IPS DF 4.7 (cell line): ENCODE results near the gene FRMD4B.
"Not testable (repeated sequence)": the region's sequence is repeated elsewhere in the genome, so short reads cannot be mapped to it uniquely, and the experiment has no call there.

Source experiments
- DNase-seq: peaks from one replicate; pipeline ENCODE4 v3.0.0-alpha.2; 2013; ENCODE audit warnings: low spot score; ENCODE audit errors: extremely low read depth

FRMD4B gene

DNA sequence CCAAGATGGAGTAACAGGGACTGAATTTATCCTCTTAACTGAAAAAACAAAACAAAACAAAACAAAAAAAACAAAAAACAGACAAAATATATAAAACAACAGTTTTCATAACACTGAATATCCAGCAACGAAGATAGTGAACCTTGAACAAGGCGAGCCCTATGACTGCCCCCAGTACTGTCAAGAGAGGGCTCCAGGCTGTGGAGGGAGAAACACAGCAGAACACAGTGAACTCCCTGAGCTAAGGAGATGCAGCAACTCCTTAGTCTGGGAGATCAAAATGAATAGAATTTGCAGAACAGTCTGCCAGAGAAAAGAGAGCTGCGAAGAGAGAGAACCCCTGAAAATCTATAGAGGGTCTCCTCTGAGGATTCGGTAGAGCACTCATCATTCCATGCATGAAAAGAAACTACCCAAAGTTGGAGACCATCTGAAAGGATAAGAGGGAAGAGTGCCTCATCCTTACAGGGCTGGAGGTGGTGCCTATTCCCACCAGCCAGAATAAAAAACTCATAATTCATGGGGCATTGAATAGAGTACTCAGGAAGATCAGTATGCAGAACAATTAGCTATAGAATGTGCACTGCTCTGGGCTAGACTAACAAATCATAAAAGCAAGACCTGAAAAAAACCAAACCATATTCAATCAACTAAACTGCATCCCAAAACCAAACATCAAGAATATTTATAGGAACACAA, 101.8 kb downstream of the FRMD4B start:
- no peak for DNase-seq

DNA sequence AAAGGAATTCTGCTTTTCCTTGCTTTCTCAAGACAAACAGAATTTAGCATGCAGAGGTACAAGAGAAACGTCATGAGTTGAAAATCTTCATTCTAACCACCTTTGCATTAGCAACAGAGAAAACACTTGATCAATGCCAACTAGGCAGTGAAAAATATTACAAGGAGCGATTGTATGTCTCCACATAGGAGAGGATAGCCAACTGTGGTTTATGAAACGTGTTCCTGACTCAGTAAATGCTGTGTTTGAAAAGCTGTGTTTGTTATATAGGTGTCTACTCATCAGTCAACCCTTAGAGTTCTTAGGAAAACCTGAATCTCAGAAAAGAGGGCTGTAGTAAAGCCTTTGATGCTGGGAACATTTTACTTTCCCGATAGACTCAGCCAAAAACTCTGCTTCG, 102.4 kb downstream of the FRMD4B start:
- DNase-seq = no peak

DNA sequence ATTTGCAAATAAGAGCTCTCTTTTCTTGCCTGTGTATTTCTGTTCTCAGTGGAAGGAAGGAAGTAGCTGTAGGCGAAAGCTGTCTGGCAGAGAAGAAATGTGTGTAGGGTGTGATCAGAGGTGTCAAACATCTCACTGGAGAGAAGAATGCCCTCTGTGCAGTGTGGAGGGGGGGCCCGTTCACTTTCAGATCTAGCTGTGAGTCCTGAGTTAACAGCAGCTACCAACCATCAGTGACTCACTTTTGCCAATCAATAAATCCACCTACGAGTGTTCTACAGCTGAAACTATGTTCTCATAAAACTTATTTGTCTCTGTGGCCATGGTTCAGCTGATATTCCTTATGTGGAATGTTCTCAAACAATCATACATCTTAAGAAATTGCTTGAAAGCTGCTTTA, 103.7 kb downstream of the FRMD4B start:
- no peak for DNase-seq

DNA sequence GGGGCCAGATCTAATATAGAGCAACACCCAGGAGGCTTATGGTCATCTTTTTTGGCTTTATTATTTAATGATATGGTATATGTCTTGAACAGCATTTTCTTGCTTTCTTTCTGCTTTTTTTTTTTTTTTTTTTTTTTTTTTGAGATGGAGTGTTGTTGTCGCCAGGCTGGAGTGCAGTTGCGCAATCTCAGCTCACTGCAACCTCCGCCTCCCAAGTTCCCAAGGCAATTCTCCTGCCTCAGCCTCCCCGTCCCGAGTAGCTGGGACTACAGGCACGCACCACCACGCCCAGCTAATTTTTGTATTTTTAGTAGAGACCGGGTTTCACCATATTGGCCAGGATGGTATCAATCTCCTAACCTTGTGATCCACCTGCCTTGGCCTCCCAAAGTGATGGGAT, 108.5 kb downstream of the FRMD4B start:
- DNase-seq = not testable (repeated sequence)

DNA sequence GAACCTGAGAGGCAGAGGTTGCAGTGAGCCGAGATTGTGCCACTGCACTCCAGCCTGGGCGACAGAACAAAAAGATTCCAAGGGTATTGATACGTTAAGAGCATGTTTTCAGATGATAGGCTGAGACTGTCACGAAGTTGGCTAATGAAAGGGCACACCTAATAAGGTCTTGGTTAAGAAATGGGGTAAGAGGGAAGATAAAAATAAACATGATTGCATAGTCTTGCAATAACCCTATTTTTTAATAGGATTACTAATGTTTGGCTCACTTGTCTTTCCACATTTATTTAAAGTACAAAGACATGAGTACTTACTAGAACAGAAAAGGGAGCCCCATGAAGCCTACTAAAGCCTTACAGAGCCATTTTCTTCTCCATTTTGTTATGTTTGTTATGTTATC, 109.0 kb downstream of the FRMD4B start:
- no peak for DNase-seq

DNA sequence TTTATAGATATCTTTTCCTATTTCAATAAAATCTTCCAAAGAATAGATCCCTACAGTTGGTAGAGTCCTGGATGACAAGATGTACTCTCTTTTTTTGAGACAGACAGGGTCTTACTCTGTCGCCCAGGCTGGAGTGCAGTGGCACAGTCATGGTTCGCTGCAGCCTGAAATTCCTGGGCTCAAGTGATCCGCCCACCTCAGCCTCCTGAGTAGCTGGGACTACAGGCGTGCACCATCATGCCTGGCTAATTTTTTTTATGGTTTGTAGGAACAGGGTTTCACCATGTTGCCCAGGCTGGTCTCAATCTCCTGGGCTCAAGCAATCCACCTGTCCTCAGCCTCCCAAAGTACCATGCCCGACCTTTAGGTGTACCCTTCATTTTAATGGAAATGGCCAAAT, 109.7 kb downstream of the FRMD4B start:
- not testable (repeated sequence) for DNase-seq

DNA sequence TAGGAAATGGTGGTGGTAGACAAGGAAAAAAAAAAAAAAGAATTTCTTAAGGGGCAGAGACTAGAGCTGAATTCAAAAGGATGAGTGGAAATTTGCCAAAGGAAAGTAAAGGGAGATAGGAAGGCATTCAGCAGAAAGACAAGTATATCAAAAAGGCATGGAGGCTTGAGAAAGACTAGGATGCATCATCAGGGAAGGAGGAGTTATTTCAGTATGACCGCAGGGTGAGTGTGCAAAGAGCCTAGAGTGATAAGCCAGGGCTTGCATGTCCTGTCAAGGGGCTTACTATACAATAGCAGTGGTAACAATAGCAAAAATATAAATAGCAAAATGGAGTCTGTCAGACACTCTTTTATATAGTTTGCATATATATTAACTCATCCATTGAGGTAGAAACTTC, 112.0 kb downstream of the FRMD4B start:
- DNase-seq = no peak

DNA sequence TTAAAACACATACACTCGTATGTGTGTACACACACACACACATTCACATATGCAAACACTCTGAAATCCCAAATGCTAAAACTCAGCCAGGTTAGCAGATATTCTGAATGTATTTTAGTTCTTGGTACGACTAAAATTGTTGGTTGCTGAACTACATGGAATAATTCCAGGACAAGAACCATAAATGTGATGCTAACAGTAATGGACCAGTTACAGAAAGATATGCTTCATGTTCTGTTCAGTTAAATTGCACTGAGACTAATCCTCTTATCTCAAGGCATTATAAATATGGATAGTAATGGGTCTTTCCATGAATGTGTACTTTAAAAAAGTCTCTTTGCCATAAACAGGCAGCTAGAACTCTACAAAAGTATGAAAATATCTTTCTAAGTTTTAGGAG, 113.3 kb downstream of the FRMD4B start:
- no peak for DNase-seq

DNA sequence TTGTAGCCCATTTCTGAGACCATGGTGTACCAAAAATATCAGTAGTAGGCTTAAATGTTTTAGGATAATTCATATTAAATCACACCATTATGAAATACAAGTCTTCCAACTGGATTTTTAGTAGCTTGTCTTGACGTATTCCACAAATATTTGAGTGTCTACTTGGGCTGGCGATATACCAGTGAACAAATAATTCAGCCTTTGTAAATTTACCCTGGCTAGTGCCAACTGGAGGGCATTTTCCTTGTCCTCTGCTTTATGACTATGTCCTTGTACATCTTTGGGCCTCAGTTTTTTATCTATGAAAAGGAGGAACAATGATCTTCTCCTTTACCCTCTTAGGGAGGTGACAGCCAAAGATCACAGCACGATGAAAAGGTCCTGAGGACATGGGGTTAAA, 114.8 kb downstream of the FRMD4B start:
- DNase-seq = no peak

DNA sequence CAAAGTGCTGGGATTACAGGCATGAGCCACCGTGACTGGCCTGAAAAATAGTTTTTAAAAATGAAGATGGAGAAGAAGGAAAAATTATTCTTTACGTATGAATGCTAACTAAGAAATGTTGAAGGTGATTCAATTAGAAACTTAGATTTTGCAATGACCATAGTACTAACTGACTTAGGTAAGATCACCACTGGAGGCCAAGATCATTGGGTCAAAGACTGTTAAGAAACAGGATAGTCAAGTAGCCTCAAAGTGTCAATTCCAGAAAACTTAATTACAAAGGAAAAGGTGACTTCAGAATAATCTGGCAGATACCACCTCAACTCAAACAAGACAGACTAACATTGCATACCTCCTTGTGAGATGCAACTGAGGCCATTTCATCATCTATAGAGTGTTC, 119.3 kb downstream of the FRMD4B start:
- no peak for DNase-seq

DNA sequence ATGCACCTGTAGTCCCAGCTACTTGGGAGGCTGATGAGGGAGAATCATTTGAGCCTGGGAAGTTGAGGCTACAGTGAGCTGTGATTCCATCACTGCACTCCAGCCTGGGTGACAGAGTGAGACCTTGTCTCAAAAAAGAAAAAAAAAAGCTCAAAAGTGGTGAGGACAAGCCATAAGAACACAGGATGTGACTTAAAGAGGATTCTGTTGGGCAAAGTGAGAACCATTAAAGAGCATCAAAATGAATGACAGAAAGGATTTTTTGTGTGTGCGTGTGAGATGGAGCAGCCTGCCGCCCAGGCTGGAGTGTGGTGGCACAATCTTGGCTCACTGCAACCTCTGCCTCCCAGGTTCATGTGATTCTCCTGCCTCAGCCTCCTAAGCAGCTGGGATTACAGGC, 119.8 kb downstream of the FRMD4B start:
- not testable (repeated sequence) for DNase-seq

DNA sequence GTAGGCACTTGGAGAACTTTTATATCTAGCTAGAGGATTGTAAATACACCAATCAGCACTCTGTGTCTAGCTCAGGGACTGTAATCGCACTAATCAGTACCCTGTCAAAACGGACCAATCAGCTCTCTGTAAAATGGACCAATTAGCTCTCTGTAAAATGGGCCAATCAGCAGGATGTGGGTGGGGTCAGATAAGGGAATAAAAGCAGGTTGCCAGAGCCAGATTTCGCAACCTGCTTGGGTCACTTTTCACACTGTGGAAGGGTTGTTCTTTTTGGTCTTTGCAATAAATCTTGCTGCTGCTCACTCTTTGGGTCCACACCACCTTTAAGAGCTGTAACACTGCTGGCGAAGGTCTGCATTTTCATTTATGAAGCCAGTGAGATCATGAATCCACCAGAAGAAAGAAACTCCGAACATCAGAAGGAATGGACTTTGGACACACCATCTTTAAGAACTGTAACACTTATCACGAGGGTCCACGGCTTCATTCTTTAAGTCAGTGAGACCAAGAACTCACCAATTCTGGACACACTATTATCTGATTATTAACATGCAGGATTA, 125.0 kb downstream of the FRMD4B start:
- DNase-seq = not testable (repeated sequence)

DNA sequence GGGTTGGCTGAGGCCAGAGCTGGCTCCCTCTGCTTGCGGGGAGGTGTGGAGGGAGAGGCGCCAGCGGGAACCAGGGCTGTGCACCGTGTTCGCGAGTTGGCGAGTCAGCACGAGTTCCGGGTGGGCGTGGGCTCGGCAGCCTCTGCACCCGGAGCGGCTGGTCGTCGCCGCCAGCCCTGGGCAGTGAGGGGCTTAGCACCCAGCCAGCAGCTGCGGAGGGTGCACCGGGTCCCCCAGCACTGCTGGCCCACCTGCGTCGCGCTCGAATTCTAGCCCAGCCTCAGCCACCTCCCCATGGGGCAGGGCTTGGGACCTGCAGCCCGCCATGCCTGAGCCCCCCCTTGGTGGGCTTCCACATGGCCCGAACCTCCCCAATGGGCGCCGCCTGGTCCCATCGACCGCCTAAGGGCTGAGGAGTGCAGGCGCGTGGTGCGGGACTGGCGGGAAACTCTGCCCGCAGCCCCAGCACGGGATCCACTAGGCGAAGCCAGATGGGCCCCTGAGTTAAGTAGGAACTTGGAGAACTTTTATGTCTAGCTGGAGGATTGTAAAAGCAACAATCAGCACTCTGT, 125.6 kb downstream of the FRMD4B start:
- DNase-seq = no peak

DNA sequence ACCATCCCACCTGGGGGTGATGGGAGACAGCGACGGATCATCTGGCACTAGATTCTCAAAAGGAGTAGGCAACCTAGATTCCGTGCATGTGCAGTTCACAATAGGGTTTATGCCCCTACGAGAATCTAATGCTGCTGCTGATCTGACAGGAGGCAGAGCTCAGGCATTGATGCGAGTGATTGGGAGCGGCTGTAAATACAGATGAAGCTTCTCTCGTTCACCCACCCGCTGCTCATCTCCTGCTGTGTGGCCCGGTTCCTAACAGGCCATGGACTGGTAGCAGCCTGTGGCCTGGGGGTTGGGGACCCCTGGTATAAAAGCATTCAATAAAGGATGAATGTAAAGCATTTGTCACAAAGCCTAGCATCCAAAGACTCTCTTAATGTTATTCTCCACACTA, 126.8 kb downstream of the FRMD4B start:
- DNase-seq = no peak

DNA sequence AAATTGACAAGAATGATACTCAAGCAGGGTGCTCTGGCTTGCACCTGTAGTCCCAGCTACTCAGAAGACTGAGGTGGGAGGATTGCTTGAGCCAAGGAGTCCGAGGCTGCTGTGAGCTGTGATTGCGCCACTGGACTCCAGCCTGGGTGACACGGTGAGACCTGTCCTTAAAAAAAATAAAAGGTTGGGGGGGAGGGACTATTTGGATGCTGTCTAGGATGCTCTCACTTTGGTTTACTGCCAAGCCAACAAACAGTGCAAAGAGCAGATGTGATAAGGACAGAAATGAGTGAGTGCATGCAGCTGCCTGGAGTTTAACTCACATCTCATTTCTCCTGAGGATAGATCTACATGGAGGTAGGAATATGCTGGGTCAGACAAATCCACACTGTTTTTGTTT, 130.0 kb downstream of the FRMD4B start:
- DNase-seq = no peak

DNA sequence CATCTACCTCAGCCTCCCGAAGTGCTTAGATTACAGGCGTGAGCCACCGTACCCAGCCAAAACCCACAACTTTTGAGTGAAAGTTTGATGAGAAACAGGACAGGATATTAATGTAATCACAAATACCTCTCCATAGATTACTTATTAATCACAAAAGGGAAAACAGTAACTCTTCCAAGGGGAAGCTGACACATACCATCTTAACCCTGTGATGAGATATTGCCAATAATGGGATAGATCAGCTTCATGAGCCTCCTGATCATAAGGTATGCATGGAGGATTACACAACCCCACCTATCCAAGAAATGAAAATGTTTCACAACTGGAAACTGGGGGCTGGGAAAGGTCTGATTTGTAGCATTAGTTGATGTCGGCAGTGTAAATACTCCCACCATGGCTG, 131.5 kb downstream of the FRMD4B start:
- DNase-seq = no peak

DNA sequence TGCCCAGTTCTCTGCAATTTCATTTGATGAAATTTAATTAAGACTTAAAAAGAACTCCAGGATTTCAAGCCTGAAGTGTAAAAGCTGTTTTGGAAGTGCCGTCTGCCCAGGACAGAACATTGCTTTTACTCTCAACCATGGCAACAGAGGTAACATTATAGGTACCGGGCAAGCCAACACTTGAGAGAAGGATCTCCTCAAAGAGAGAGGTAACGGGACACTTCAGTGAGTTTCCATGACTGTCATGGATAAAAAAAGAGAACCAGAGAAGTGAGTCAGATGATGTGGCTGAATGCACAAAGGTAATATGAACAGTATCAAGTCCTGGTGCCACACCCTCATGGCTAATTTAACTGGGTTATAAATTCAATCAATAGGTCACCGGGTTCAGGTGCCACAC, 133.3 kb downstream of the FRMD4B start:
- DNase-seq = no peak

DNA sequence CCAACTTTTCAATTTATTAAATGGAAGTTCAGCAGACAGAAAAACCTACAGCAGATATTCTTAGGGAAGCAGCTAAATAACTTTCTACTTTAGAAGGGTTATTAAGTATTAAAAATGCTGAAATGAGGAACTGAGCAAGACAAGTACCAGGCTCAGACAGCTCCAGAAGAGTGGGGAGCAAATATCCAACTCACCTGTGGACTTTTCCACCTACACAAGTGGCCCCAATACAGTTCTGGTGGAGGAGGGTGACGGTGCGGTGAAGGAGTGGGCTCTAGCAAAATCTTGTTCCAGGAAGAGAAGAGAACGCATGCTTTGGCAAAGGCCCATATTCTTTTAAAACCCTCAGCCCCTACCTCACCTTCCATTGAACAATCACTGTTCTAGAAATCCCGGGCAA, 133.7 kb downstream of the FRMD4B start:
- no peak for DNase-seq

DNA sequence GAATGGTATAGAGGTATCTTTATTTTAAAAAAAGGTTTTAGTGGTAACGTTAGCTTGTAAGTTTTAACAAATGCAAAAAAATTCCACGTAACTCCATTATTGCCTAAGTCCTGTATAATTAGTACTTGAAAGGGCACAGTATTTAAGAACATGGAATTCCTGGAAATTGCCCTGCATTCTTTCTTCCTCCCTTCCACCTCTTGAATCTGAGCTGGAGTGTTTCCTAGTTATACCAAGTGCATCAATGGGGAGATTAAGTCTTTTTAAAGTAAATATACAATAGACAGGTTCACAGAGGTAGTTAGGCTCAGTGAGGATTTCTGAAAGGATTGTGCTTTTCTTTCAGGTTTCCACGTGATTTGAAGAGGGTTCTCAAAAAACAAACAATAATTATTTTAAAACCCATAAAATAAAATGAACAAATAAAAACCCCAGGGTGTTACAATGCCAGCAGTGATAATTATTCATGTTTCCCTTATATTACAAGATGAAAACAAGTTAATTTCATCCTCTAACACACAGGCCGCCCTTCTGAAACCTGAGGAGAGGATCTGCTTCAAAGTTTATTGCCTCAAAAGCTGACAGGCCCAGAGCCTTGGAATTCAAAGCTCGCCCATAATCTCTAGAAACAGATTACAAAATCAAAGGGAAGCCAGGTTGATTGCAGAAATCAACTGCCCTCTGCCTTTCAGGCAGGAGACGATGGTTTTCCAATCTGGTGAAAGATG, 134.6 kb downstream of the FRMD4B start:
- no peak for DNase-seq

DNA sequence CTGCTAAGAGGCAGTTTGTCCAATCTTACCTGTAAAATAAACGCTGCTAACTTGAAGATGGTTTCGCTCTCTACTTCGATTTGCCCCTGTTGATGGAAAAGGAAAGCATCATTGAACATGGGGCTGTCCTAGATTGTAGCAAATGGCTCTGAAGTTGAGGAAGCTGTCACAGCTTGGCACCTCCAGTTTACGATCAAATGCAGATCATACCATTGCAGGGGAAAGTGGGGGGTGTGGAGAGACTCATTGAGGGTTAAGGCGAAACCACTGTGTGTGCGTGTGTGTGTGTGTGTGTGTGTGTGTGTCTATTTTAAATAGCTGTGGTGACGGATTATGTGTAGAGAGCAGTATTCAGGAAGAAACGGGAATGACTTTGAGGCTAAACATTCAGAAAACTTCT, 135.9 kb downstream of the FRMD4B start:
- no peak for DNase-seq

DNA sequence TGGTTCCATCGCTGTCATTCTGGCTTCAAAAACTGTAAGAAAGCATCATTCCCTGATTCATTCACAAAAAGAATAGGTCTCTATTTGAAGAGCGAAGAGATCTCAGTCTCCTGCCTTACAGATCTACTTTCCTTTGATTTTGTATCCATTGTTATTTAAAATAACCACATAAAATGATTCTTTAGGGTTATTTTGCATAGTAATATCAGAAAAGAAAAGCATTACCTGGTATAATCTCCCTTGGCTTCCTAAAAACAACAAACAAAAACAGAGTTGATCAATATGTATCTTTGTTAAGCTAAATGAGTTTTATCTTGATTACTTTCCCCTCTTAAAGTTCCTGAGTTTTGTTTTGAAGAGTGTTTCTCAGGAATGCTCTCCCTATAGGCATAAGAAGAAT, 136.9 kb downstream of the FRMD4B start:
- no peak for DNase-seq

DNA sequence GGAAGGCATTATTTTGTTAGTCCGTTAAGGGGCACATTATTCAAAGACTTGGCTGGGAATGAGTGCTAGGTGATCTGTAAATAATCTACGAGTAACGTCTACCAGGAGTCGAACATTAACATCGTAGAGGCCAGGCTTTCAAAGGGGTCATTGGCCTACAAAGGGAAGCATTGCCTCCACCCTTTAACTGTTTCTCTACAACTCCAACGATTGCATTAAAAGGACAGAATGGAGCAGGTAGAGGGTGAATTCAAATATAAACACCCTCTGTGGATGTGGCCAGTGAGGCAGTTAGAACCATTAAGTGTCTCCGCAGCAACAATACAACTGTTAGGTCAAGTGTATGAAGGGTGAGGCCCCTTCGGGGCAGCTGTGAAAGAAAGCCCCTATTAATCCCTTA, 137.5 kb downstream of the FRMD4B start:
- no peak for DNase-seq

DNA sequence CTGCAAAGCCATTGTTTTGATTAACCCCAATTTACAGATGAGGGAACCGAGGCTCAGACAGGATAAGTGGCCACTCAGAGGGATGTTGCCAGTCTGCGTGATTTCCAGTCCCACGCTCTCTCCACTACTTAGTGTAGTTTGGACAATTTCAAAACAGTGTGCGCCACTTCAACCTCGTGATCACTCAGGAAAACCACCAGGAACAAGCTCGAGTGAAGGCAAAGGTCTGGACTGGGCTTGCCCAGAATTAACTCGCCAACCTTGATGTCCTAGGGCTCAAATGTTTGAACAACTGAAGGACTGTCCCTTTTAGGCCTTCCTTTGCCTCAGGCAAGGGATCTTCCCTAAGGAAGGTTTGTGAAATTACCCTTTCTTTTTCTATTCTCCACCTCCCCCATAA, 139.3 kb downstream of the FRMD4B start:
- no peak for DNase-seq
